Right ventricle myocardium superior (tissue), 1 donor: ENCODE data around the gene LAMTOR4. TPM values are rescaled to one million over a fixed set of nuclear protein-coding genes. Genes with fewer than 3 reads are reported as not detected.
"Not testable (repeated sequence)": the region's sequence is repeated elsewhere in the genome, so short reads cannot be mapped to it uniquely, and the experiment has no call there.

ENCODE experiments used
- ATAC-seq: fragments of 200-7000 bp; cut with Tn5 transposase; one replicate; pipeline ENCODE4 v1.9.1; 2020; ENCODE audit warnings: mild to moderate bottlenecking; ENCODE audit not compliant: poor library complexity
- DNase-seq: peaks from one replicate; pipeline ENCODE4 v3.0.0-alpha.2; 2020
- intact Hi-C: fragments of 100-400 bp; cut with DNase I; formaldehyde crosslinking; loops from one replicate; pipeline ENCODE4 v1.11.2; 2022
- total RNA-seq: library from RNA; stranded (reverse); fragmentation: NEBNext Ultra II Directional; extraction: Animal tissue kit (Norgen Biotek cat#: 25700); gene quantifications from one replicate; pipeline ENCODE4 v1.2.1, GENCODE V29; 2021
- donor health status: DM: no; HTN: yes; CAD: no; lungs with severe emphysema.

LAMTOR4 gene
- total RNA-seq, 1 donor from 2014 or later, result 121 TPM

DNA sequence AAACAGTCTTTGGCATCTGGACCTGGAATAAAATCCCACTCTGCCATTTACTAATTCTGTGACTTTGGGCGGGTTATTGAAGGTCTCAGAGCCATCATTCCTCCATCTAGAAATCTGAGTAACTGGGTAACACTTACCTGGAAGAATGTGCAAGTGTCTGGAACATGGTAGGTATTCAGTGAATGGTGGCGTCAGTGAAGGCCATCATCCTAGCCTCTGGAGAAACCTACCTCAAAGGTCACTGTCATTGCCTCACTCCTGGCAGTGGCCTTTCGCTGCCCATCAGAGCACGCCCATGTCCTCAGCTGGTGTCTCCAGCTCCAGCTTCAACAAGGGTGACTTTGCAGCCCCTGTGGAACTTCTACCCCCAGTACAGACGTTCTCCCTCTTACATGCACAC lies 15.2 kb downstream of the LAMTOR4 start:
- DNase-seq, result no peak
- ATAC-seq, result no peak
- intact Hi-C loops, result no loop called here

DNA sequence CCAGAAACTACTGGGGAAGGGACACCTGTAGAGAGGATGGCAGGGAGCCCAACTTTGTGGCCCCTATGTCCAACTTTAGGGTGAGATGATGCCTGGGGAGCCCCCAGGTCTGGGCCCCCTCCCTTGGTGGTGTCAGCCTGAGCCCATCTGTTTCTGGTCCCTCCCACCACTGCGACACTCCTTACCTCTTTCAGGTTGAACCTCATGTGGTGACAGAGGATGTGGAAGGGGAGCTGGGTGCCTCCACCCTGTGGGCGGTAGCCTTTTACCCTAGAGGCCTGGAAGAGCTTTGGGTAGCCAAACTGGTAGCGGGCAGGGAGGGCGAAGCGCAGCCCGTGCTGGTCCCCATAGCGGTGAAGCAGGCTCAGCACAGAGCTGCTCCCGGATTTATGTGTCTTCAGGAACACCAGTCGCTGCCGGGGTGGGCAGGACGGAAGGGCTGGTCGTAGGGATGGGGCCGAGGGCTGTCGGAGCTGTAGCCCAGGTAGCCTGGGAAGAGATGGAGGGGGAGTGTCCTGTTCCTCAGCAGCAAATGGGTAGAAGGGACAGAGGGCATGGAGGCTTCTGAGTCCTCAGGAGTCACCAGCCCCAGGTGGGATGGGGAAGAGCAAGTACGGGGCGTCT lies 17.7 kb downstream of the LAMTOR4 start:
- no peak for DNase-seq
- ATAC-seq, result no peak
- intact Hi-C loops, result no loop called here

DNA sequence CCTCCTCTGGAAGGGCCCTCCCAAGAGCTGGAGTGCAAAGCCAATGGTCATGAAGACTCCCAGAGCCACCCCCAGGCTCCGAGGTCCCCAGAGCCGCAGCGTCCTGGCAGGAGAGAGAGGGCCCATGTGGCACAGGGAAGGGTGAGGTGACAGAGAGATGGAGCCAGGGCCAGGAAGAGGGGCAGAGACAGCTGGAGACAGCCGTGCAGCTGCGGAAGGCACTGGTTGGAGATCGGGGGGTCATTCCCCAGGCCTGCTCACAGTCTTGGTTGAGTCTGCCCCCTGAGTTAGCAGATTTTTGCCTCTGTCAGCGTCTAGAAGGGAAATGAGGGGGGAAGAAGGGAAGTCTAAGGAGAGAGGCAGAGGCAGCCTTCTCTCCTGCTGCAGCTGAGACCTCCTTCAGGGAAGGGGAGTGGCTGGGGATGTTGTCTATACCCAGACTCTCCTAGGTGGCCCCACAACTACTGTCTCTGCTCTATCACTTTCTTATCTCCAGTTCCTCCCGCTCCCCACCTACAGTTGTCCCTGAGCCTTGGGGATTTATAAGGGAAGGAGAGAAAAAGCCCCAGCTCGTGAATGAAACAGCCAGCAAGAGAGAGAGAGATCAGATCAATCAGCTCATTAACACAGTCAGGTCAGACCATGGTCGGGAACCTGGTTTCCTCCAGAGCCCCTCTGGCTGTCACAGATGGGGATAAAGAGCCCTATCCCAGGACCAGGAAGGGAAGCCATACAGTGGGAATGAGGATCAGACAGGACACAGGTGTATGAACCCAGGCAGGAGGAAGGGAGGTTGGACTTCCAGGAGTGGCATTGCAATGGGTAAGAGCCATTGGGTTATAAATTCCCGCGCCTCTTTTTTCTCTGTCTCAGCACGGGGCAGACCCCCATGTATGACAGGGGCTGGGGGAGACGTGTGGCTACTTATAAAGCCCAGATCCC lies 18.5 kb downstream of the LAMTOR4 start:
- ATAC-seq (no peak), DNase-seq (no peak)
- intact Hi-C loops, result no loop called here

DNA sequence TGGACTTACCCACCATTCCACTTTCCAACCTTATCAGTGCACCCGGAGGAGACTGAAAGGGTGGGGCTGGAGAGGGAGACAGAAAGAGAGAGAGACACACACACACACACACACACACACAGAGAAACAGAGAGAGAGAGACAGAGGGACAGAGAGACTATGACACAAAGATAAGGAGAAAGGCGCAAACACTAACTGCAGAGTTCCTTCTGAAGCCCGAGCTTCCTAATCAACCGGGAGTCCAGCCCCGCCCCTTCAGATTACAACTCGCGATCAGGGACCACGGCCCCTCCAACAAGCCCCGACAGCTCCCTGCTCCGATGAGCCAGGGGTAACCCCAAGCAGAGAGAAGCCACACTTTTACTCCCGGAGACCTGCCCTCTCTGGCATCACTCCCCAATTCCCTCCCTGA lies 19.2 kb downstream of the LAMTOR4 start:
- intact Hi-C loops, result no loop called here
- DNase-seq, result no peak
- ATAC-seq, result peak; percentile 59

DNA sequence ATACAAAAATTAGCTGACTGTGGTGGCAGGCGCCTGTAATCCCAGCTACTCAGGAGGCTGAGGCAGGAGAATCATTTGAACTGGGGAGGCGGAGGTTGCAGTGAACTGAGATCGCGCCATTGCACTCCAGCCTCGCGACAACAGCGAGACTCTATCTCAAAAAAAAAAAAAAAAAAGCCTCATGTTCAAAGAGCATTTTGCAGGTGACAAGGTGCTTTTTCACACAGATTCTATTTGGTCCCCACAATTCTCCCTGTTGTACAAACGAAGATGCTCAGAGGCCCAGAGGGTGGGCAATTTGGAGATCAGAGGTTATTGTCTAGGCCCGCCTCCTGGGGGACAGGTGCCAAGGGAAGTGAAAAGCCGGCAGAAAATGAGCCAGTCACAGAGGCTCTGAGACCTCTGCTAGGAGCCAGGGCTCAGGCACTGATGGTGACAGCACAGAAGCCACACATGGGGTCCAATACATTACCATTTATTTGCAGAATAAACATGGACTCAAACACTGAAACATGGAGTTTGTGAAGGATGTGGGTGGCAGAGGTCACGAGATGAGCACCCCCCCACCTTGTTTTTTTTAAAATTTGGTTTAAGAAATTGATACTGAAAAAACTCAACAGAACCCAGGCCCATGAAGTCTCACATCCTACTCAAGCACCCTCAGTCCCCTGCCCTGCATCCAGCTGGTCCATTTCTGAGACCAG lies 20.6 kb downstream of the LAMTOR4 start:
- intact Hi-C loops, result no loop called here
- DNase-seq, result no peak
- ATAC-seq, result no peak

DNA sequence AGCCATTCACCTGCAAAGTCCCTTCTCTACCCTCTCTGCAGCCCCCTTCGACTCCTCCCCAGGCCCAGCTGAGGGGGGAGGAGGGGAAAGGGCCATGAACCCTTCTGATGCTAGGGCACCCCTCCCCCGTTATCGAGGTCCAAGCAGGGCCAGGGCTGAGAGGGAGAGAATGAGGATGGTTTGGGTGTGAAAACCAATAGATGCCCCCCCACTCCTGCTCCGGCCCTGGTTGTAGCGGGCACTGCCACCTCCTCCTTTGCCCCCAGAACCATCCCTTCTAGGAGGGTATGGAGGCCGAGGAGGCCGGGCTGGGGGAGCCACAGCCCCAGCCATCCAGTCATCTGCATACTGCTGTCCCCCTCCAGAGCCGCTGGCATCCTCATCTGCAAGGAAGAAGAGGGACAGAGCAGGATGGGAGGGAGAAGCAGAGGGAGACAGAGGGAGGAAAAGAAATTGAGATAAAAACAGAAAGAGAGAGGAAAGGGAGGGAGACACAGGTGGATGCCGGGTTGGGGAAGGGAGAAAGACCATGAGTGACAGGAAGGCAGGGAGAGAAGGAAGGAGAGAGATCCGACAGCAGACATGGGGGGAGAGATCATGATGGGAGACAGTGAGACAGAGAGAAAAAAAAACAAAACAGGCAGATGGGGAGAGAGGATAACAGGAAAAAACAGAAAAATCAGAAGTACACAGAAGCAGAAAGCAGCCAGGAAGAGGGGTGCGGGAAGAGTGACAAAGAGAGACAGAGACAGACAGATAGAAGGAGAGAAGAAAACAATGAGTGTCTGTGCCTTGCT lies 21.6 kb downstream of the LAMTOR4 start:
- DNase-seq (no peak), ATAC-seq (no peak)
- intact Hi-C loops, result no loop called here

DNA sequence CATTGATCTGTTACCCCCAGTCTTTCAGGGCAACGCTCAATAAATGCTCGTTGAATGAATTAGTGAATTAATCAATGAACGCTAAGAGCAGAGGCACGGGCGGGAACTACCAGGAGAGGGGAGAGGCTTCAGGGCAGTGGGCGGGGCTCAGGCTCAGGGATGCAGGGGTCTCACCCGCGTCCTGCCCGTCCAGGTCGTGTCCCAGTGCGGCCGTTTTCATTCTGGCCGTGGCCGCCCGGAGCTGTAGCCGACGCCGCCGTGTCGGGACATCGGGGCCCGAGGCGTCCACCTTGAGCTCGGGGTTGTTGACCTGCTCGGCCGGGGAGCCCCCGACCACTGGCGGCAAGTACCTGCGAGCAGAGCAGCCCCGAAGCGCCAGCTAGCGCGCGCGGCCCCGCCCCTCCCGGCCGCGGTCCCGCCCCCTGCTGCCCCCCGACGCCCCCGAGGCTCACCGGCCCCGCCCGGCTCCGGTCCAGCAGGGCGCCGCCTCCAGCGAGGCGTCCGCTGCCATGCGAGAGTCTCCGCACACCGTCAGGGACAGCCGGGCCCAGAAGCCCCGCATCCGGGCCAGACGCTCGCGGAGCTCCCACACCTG lies 22.5 kb downstream of the LAMTOR4 start:
- intact Hi-C loops, result no loop called here
- DNase-seq (no peak), ATAC-seq (no peak)

- intact Hi-C loops, result no loop called here
- ATAC-seq (no peak), DNase-seq (no peak)
These were observed 23.1 kb downstream of the LAMTOR4 start for GRCh38 chr7:100171840-100172239.

- DNase-seq (no peak), ATAC-seq (no peak)
- intact Hi-C loops, result no loop called here
These were observed 25.2 kb downstream of the LAMTOR4 start for GRCh38 chr7:100173806-100174495.

DNA sequence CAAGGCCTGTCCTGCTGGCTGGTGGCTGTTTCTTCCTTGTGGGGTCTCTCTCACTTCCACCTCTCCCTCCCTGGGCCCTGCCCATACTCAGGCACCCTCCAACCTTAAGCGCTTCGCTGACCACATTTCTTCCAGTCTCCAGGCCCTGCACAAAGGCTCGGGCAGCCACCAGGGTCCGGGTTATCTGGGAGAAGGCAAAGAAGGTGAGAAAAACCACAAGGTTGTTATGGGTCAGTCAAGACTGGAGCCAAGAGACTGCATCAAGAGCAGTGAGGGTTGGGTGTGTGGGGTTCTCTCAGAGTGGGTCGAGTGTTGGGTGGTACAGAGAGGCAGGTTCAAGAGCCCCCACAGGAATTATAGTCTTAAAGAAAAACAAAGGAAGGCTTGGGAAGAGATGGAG lies 25.9 kb downstream of the LAMTOR4 start:
- ATAC-seq (no peak), DNase-seq (no peak)
- intact Hi-C loops, result no loop called here

DNA sequence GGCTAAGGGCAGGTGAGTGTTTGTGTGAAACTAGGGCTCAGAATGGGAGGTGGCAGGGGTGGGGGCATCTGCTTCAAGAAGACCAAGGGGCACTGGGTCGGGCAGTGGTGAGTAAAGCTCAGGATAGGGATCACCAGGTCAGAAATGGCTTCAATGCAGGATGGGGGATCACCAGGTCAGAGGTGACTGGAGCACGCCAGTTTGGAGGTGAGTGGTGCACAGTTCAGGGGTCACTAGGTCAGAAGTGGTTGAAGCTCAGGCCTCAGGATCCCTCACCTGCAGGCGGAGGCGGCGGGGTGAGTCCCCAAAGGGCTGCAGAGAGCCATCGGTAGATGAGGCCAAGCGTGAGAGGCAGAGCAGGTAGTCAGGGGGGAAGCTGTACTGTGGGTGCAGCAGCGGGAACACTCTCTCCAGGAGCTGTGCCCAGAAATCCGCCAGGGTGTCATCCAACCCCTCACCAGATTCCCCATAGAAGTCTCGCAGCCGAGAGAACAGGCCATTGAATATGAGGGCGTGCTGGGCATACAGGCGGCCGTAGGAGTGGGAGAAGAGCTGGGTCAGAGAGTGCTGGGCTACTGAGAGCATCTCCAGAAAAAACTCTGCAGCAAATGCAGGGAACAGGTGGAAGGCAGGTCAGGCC lies 26.7 kb downstream of the LAMTOR4 start:
- intact Hi-C loops, result no loop called here
- ATAC-seq (no peak), DNase-seq (no peak)

- no peak for DNase-seq
- intact Hi-C loops, result no loop called here
- ATAC-seq, result no peak
These were observed 27.7 kb downstream of the LAMTOR4 start for GRCh38 chr7:100176096-100177044.

GRCh38 chr7:100177045-100178001 lies 28.6 kb downstream of the LAMTOR4 start, which contains the start of the genes GPC2 and STAG3:
GPC2 (minus strand) TSS chr7:100177381; CDS start chr7:100177199, 182 bp downstream.
STAG3 (plus strand) TSS chr7:100177918; CDS start chr7:100180557, 2,639 bp downstream.
- ATAC-seq (peak; percentile 97), DNase-seq (peak; percentile 98)
- intact Hi-C loops, result no loop called here

- ATAC-seq, intact Hi-C loops, DNase-seq: not testable (repeated sequence)
These were observed 31.4 kb downstream of the LAMTOR4 start for GRCh38 chr7:100180084-100180483.

- DNase-seq, intact Hi-C loops, ATAC-seq: not testable (repeated sequence)
These were observed 33.9 kb downstream of the LAMTOR4 start for GRCh38 chr7:100182616-100183015.
